GM03348 (cell line): ENCODE data around the gene ABCC9.

Experiments used
- DNase-seq: peaks from one replicate; pipeline ENCODE4 v3.0.0; 2012; ENCODE audit warnings: low spot score

The ABCC9 gene

DNA sequence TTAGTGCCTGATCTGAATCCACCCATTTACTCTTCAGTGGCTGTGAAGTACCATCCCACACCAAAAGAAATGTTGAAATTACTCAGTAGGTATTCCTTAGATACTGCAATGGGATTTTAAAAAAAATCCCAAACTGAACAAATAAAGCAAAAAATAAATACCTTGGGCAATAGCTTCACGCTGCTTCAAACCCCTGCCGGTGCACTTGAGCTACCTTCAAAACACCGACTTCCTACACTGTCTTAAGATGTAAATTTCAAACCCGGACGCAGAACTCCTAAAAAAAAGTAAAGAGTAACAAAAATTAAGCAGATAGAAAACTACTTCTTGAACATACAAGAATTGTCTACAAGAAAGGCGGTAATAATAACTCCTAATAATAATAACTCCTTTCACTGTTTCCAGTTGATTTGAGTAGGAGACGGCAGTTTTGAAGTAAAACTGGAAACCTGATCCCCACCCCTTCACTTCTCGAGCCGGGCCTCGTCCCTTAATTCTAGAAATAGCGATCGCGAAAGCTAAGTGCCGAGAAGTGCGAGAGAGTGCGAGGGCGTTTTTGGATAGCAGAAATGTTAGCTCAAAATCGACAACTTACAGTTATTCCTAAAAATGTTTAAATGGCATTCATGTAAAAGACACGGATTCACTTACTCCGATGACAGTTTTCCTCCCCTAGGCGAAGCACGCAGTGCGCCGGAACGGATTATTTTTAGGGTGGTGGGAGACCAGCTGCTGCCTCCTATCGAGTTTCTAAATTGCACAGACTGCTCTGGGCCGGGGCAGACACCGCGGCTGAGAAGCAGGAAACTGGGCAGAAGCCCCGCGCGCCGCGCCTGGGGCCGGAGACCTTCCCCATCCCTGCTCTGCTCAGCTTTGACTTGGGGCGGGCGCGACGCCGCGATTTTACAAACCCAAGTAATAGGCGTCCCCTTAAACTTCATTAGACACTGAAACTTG is at the start of gene ABCC9:
Gene ABCC9, minus strand, starts transcription at position 878 of the 957 bp plus-strand sequence. CDS start 4,752 bp downstream, outside the sequence.
- peak; percentile 49 for DNase-seq

GRCh38 chr12:21989819-21990412 is 48.7 kb upstream of the ABCC9 start:
- DNase-seq = peak; percentile 56

- DNase-seq = no peak
Measured at GRCh38 chr12:21988619-21989018, 47.4 kb upstream of the ABCC9 start.

DNA sequence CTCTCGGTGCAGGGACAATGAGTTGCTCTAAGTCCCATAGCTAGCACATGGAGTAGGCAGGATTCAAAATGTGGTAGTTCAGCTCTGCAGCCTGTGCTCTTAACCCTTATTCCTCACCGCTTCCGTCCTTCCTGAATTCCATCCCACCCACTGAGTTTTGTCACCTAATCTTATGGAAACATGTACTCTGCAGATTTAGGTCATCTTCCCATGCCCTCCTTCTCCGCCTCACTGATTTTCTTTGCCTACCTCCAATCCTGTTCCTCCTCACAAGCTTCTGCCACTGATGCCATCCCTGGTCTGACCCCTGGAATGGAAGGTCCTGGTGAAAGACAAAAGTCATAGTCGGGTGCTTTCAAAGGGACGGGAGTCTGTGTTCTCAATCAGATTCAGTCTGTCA is 46.5 kb upstream of the ABCC9 start:
- no peak for DNase-seq

- DNase-seq = no peak
Measured at GRCh38 chr12:21985155-21985554, 43.9 kb upstream of the ABCC9 start.

GRCh38 chr12:21984375-21984774 is 43.1 kb upstream of the ABCC9 start:
- DNase-seq = no peak

GRCh38 chr12:21983095-21983494 is 41.9 kb upstream of the ABCC9 start:
- no peak for DNase-seq

DNA sequence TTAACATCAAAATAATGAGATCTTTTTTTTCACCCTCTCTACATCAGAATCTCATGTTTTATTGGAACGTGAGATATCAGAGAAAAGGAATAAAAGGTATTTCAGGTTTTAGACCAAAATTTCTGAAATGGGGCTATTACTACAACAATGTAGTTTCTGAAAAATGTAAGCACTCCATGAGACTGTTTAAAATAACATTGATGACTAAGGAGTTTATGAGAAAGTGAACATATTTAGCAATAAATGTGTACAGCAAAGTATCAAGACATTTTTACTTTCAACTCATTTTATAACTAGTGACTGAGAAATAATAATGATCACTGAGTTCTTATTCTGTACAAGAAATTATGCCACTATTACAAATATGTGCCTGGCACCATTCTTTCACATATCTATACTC is 39.3 kb upstream of the ABCC9 start:
- DNase-seq = no peak

DNA sequence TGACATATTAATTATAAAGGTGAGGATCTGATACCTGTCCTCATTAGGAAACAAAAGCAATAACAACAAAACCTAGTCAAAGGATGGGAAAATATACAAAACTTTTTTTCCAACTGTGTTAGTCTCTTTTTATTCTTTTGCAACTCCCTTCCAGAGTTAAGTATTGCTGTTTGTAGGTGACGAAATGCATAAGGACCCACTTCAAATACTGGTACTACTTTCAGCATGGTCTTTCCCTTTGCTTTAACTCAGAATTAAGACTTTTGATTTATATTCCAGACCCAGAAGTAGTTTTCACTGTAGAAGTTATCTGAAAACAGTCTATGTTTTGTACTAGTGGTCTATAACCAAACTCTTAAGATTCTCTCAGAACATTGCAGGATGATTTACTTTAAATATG is 34.1 kb upstream of the ABCC9 start:
- no peak for DNase-seq

DNA sequence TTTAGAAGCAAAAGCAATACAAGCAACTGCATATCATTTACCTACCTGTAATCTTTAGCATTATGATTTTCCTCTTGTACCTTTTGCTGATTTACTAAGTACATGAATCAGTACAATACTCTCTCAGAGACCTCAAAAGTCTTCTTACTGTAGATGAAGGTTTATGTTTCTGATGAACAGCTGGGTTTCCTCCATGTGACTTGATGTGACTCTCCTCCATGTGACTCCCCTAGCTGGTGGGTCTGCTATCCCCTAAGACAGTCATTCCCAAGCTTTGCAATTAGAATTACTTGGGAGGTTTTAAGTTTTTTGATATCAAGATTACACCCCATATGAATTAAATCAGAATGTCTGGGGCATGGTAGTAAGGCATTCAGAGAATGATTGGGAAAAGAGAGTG is 32.0 kb upstream of the ABCC9 start:
- no peak for DNase-seq

DNA sequence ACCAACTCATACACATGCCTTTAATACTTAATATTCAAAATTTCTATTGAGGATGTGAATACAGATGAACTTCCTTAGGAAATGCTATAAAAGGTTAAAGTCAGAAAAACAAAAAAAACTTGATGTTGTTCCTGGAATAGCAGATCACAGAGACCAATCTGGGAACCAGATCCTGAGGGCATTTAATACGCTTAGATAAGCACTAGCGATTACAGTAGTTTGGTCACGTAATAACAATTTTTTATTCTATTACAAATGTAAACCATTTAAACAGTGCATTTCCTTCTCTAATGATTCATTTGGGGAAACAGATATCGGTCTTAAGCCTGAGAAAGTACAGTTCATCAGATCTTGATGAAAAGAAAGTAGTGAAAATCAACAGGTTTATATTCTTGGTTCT is 30.8 kb upstream of the ABCC9 start:
- no peak for DNase-seq

- DNase-seq = no peak
Measured at GRCh38 chr12:21971344-21971743, 30.1 kb upstream of the ABCC9 start.

DNA sequence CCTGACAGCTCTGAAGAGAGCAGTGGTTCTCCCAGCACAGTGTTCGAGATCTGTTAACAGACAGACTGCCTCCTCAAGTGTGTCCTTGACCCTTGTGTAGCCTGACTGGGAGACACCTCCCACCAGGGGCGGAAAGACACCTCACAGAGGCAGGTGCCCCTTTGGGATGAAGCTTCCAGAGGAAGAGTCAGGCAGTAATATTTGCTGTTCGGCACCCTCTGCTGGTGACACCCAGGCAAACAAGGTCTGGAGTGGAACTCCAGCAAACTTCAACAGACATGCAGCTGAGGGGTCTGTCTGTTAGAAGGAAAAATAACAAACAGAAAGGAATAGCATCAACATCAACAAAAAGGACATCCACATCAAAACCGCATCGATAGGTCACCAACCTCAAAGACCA is 21.6 kb upstream of the ABCC9 start:
- DNase-seq = no peak

- DNase-seq = no peak
Measured at GRCh38 chr12:21962236-21962635, 21.0 kb upstream of the ABCC9 start.

- DNase-seq = no peak
Measured at GRCh38 chr12:21950649-21951048, 9.4 kb upstream of the ABCC9 start.

DNA sequence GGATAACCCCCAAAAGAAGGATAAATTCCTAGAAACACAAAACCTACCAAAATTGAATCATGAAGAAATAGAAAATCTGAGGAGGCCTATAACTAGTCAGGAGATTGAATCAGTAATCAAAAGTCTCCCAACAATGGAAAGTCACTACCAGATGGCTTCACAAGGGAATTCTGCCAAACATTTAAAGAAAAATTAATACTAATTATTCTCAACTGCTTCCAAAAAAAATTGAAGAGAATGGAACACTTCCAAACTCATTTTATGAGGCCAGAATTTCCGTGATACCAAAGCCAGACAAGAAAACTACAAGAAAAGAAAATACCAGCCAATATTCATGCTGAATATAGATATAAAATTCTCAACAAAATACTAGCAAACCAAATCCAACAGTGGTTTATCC is 7.8 kb upstream of the ABCC9 start:
- DNase-seq = no peak

DNA sequence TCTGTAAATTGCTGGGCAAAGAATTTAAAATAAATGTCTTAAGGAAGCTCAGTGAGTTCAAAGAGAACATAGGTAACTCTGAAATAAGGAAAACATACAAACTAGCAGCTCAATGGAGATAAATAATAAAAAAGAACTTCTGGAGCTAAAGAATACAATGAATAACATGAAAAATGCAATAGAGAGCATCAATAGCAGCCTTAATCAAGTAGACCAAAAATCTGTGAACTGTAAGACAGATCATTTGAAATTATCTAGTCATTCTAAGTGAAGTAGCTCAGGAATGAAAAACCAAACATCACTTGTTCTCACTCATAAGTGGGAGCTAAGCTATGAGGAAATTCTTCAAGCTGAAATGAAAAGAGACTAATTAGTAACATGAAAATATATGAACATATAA is 5.8 kb upstream of the ABCC9 start:
- no peak for DNase-seq

DNA sequence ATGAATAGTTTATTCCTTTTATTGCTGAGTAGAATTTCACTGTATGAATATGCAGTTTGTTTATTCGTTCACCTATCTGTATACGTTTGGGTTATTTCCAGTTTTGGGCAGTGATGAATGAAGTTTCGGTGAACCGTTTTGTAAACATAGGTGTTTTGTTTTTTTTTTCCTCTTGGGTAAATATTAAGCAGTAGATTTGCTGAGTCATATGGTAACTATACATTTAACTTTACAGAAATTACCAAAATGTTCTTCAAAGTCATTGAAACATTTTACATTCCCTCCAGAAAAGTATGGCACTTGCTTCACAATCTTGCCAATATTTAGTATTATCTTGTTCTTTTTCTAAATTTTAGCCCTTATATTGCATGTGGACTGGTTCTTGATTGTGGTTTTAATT is 3.8 kb upstream of the ABCC9 start:
- DNase-seq = no peak

DNA sequence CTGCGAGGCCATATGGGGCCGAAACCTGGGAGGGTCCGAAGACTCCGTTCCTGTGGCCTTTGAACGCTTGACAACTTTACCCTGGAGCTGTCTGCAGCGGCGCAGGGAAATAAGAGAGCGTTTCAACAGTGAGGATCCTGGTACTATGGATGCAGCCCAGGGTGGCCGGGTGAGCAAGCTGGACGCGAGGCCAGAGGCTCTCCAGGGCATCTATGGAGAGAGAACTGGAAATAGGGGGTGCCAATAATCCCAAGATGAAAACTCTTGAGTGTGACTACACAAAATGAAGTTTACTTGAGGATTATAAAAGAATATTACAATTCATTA is 1.1 kb upstream of the ABCC9 start:
- no peak for DNase-seq

DNA sequence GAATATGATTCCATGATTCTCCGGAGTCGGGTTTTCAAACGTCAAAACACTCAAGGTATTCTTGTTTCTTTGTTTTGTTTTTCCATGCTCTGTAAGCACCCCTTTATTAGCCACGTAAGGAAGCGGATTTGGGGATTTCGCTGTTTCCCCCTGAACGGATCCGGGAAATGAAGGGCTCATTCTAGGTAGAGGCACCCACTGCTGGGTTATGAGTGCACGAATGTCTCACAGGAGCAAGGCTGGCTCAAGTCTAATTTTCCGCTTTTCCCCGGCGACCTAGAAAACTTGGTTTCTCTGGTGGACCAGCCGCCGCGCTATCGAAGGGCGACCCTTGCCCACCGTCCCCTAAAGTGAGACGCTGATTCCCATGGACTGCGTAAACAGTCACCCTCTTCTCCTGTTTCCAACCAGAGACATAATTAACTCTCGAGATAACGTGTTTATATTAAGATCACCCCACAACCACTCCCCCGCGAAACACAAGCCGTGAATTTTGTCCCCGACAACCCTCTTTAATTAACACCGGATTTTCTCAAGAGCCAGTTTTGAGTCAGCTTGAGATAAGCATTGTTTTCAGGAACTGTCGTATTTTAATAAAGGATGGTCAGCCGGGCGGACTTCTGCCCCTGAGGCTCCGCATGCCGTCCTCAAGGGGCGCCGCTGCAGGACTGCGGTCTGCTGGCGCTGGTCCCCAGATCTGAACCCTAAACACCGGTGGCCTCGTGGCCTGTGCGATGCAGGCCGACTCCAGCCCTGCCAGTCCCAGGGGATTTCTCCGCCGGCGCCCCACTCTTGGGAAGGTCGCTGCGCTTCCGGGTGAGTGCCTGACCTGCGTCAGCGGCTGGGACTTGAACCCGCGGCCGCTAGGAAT is 515 bp upstream of the ABCC9 start:
- peak; percentile 66 for DNase-seq

DNA sequence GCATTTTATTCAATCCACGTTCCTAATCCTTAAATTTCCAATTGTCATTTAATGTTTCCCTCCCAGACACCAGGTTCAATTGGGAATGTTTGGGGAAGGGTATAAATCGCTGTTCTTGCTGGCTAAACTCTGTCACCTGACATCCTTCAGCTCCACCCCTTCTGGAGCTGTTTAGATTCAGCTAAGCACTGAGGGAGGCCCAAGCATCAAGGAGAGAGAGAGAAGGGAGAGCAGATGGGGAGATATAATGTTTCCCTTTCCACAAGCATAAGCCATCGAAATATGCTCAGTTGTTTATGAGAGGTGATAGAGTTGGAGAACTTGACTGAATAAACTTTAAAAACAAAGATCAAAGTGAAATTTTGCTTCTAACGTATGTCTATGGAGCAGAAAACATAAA is 1.8 kb downstream of the ABCC9 start:
- DNase-seq = no peak

DNA sequence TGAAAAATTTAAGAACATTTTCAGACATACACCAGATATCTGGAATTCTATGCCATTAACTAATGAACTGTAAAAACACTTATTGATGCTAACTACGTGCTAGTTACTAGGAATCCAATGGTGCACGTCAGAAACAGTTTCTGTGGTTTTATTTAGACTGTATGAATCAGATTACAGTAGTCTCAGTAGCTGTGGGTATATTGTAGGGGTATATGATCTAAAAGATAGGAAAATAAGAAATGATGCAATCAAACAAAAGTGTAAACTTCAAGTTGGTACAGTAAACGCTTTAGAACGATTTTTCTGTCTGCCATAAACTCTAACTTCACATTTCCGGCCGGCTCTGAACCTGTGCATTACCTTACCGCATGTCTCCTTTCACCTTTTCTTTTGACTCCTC is 2.3 kb downstream of the ABCC9 start:
- no peak for DNase-seq

GRCh38 chr12:21934173-21934572 is 7.1 kb downstream of the ABCC9 start:
- DNase-seq = no peak
